CD4-positive, alpha-beta T cell treated with Interleukin-17A for 1 hour (primary cell): Measurements from ENCODE around the gene GULP1.
"Not testable (repeated sequence)": the region's sequence is repeated elsewhere in the genome, so short reads cannot be mapped to it uniquely, and the experiment has no call there.

Experiments
- DNase-seq: peaks from one replicate; pipeline ENCODE4 v3.0.0-alpha.2; 2020

Gene GULP1

GRCh38 chr2:188435115-188435514 lies 143.4 kb downstream of the GULP1 start:
- DNase-seq, result no peak

DNA sequence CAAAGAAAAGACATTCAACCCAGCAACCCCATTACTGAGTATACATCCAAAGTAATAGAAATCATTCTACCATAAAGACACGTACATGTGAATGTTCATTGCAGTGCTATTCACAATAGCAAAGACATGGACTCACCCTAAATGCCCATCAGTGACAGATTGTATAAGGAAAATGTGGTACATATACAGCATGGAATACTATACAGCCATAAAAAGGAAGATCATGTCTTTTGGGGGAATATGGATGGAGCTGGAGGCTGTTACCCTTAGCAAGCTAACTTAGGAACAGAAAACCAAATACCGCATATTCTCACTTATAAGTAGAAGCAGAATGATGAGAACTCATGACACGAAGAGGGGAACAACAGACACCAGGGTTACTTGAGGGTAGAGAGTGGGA lies 145.9 kb downstream of the GULP1 start:
- DNase-seq, result no peak

DNA sequence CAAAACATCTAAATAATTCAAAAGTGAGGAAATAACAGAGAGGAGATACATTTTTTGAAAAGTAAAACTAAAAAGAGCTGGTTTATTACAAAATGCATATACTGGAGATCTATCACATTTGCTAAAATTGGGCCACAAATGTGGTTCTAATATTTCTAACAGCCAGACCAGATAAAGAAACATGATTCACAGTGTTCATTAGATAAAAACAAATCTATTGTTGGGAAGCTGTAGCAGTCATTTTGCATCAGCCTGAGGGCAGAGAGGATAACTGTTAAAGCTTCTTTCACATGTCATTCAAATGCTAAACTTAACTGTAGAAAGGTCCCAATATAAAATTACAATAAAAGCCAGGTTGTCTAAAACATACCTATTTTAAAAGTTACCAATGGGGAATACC lies 148.3 kb downstream of the GULP1 start:
- DNase-seq, result no peak

- DNase-seq, result no peak
Observed at GRCh38 chr2:188440849-188441248, 149.2 kb downstream of the GULP1 start.

DNA sequence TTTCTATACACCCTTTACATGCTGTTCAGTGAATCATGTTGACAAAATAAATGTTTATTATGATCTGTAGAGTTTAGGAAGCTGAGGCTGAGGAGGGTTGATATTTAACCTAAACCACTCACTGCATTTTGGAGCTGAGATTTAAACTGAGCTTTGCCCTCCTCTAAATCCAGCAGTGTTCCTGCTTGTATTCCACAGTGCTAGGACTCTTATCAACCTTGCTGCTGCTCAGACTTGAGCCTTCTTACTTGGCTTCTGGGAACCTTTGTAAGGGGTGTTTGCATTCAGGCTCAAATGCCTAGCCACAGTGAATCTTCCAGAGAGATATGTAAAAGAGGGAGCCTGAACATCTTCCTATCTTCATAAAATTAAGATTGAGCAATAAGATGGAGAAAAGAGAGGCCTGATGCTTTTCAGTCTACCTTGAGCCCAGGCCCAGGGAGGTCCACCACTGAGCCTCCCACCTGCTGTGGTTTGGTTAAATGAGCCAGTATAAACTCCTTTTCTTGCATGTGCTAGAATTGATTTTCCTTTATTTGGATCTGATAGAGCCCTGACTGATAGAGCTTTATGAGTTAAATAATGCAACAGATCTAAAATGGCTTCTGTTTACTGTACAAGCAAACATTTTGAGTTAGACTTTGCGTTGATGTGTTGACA lies 149.7 kb downstream of the GULP1 start:
- no peak for DNase-seq

- DNase-seq, result no peak
Observed at GRCh38 chr2:188443207-188443606, 151.5 kb downstream of the GULP1 start.

DNA sequence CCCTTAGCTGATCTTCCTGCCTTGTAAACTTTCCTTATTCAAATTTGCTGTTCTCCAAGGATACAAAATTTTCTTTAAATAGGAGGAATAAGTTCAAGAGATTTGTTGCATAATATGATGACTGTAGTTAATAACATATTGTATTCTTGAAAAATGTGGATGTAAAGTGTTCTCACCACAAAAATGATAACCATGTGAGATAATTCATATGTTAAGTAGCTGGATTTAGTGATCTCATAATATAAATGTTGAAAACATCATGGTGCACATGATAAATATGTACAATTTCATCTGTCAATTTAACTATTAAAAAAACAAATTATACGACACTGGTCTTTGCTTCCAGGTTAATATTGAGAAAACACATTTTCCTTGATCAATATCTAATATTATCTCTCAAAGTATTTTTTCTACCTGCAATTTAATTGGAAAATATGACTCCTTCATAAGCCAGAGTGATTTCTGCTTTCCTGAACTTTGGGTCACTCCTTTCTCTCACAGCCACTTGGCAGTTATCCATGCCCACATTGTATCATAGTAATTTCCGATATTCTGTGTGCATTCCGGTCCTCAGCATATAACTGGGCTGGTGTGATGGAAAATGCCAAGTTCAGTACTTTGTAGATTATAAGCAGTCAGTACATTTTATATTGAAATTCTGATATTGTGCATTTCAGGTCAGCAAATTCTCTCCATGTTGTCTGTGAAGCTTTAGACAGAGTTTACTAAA lies 152.6 kb downstream of the GULP1 start:
- no peak for DNase-seq

GRCh38 chr2:188449561-188449960 lies 157.9 kb downstream of the GULP1 start:
- DNase-seq, result no peak

- DNase-seq, result no peak
Observed at GRCh38 chr2:188449971-188450370, 158.3 kb downstream of the GULP1 start.

- DNase-seq, result no peak
Observed at GRCh38 chr2:188450732-188451483, 159.2 kb downstream of the GULP1 start.

DNA sequence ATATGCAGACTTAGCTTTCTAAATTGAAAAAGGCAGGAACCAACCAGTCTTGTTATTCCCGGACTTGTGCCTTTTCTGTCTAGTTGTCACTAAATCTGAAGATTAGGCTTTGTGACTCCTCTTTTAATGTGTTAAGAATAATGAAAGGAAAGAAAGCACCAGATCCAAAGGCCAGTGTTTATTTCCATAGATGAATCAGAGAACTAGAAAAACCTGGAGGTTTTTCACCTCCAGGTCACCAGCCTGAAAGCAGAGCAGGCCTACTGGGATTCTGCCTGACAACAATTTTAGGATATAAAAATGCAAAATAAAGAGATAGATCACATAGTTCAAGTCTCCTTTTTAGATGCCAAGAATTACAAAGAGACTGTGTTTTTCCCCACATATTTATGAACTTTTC lies 160.4 kb downstream of the GULP1 start:
- no peak for DNase-seq

GRCh38 chr2:188456114-188456909 lies 164.6 kb downstream of the GULP1 start:
- no peak for DNase-seq

- no peak for DNase-seq
Observed at GRCh38 chr2:188459061-188459460, 167.4 kb downstream of the GULP1 start.

- DNase-seq, result not testable (repeated sequence)
Observed at GRCh38 chr2:188466078-188466477, 174.4 kb downstream of the GULP1 start.

GRCh38 chr2:188466761-188467160 lies 175.1 kb downstream of the GULP1 start:
- no peak for DNase-seq

- no peak for DNase-seq
Observed at GRCh38 chr2:188471166-188471565, 179.5 kb downstream of the GULP1 start.

DNA sequence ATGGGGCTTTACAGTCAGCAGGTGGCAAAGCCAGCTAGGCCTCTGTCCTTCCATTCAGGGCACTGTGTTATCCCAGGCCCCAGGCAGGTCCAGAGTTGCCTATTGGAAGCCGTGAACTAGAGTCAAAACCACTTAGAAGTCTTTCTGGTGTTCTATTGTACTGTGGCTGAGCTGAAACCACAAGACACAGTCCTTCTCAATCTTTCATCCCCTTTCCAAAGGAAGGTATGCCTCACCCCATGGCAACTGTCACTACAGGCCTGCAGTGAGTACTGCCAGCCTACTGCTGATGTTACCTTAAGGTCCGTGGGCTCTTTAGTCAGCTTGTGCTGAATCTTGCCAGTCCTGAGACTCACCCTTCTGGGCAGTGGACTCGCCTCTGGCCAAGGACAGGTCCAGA lies 181.6 kb downstream of the GULP1 start:
- no peak for DNase-seq

- DNase-seq, result no peak
Observed at GRCh38 chr2:188474316-188474715, 182.6 kb downstream of the GULP1 start.

DNA sequence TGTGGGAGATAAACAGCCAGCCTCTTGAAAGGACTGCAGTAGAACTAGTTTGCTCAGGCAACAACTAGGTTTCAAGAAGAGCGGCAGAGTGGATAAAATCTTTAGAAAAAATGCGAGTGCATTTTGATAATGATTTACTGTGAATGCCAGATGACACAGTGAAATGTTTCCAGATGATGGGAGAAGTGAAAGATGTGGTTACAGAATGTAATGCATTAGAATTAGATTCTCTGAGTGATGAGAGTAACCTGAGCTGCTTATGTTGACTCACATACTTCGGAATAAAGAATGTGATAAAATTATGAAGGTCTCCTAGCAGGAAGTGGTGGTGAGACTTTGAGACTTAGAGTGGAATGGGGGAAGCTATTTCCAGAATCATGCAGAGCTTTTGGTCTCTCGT lies 184.3 kb downstream of the GULP1 start:
- DNase-seq, result no peak

GRCh38 chr2:188477564-188478103 lies 186.0 kb downstream of the GULP1 start:
- DNase-seq, result no peak

- DNase-seq, result no peak
Observed at GRCh38 chr2:188478724-188479123, 187.1 kb downstream of the GULP1 start.

DNA sequence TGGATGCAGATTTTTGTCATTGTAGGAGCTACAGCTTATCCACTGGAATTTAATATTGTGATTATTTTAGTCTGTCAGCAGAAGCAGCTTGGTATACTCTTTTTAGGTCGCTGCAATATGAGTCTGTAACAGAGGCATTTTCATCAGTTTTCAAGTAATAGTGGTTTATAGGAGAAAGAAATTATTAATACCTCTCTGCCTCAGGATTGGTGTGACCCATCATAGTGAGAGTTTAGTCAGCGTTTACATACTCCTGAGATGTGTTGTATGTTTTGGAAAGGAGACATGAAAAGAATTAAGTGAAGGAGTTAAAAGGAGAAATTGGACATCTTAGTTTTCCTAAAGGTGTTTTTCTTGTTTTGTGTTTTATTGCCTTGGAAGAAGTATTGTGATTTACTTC lies 189.8 kb downstream of the GULP1 start:
- DNase-seq, result no peak

- DNase-seq, result no peak
Observed at GRCh38 chr2:188485496-188485895, 193.8 kb downstream of the GULP1 start.
